GM18873 (cell line): Measurements from ENCODE around the gene BPI.
"Not testable (repeated sequence)": the region's sequence is repeated elsewhere in the genome, so short reads cannot be mapped to it uniquely, and the experiment has no call there.

ENCODE experiments used
- ATAC-seq: cut with Tn5 transposase; IDR thresholded peaks from one replicate; pipeline ENCODE4 v1.9.1; 2021; ENCODE audit warnings: mild to moderate bottlenecking, moderate library complexity, moderate number of reproducible peaks; ENCODE audit not compliant: unreplicated experiment, low FRiP score

BPI gene

DNA sequence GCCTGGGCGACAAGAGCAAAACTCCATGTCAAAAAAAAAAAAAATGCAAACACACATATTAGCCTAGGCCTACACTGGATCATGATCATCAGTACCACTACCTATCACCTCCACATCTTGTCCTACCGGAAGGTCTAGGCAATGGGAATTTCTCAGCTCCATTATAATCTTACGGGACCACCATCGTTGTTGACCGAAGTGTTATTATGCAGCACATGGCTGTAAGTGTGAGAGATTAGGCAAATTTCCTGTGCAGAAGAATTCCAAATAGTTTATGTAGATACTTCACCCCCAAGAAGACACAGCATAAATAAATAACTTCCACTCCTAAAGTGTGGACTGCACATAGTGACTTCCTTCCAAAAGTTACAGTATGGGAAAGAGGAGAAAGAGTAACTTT, 26.7 kb upstream of the BPI start:
- ATAC-seq = no peak

DNA sequence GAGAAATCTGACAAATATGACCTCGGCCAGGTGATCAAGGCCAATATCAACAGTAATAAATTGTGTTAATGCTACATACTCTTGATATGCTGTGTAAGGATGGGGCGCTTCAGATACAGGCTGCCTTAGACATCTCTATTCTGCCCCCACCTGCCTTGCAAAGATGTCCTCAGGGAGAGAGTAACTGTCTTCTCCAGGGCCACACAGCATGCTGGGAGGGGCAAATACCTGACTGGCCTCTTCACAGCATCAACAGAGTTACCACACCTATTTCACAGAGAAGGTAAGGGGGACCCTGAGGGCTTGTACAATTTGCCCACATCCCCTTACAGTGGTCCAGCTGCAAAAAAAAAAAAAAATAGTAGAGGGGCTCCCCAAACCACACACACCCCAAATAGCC, 26.3 kb upstream of the BPI start:
- no peak for ATAC-seq

- no peak for ATAC-seq
These were observed 25.8 kb upstream of the BPI start for GRCh38 chr20:38278131-38278530.

- ATAC-seq = no peak
These were observed 25.2 kb upstream of the BPI start for GRCh38 chr20:38278763-38279162.

DNA sequence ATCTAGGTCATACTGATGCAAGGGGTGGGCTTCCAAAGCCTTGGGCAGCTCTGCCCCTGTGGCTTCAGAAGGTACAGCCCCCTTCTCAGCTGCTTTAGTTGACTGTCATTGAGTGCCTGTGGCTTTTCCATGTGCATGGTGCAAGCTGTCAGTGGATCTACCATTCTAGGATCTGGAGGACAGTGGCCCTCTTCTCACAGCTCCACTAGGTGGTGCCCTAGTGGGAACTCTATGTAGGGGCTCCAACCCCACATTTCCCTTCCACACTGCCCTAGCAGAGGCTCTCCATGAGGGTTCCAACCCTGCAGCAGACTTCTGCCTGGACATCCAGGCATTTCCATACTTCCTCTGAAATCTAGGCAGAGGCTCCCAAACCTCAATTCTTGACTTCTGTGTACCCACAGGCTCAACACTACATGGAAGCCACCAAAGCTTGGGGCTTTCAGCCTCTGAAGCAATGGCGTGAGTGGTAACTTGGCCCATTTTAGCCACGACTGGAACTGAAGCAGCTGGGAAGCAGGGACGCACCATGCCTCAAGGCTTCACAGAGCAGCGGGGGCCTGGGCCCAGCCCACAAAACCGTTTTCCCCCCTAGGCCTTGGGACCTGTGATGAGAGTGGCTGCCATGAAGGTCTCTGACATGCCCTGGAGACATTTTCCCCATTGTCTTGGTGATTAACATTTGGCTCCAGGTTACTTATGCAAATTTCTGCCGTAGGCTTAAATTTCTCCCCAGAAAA, 22.6 kb upstream of the BPI start:
- ATAC-seq = not testable (repeated sequence)

DNA sequence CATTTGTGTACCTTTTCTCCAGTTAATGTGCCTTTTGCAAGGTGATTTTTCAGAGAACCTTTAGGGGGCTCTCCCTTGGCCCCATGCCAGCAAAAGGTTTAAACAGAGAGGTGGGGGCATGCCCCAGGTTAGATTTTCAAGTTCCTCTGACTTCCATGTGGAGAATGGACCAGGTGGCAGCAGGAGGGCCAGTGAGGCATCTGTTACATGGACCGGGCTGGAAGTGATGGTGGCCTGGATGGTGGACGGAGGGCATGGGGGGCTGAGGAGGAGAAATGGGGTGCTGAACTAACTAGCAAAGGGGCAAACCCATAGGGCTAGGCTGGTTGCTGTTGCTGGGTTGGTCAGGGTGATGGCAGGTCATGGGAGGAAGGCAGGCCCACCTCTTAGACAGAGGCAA, 20.7 kb upstream of the BPI start:
- no peak for ATAC-seq

GRCh38 chr20:38284066-38284650, 19.8 kb upstream of the BPI start:
- ATAC-seq = not testable (repeated sequence)

GRCh38 chr20:38284893-38285444, 19.0 kb upstream of the BPI start:
- no peak for ATAC-seq

DNA sequence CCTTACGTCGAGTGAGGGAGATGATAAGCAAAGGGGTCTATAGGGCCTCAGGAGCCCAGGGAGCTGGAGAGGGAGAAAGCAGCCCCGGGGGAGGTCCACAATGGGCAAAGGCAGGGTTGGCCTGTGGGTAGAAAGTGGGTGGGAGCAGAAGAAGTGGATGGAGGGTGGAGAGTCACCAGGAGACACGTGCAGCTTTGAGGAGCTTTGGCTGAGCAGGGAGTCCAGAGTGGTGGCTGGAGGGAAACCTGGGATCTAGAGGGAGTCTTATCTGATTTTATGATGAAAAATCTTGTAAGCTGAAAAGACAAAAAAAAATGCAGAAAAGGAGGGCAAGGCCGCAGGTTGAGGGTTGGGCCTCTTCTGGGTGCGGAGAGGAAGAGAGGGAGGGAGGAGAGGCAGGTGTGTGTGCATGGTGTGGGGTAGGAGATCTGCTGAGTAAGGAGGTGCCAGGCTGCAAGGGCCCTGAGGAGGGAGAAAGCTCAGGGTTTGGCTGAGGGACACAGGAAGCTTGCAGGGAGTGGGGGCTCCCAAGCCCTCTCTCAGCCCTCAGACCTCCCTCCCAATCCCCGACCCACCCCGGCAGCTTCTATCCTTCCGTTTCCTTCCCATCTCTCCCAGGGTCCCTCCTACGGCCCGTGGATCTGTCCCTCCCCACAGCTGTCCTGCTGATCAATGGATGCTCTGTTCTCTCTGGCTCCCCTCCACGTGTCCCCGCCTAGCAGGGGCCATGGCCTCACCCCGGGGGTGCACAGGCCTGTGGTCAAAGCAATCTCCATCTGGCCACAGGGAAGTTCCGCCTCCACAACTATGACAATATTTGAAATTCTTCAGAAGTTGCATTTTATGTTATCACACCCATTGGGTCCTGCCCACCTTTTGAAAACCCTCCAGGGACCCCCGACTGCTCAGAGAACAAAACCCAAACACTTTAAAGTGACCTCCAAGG, 17.1 kb upstream of the BPI start:
- ATAC-seq = no peak

GRCh38 chr20:38290829-38291814, 12.8 kb upstream of the BPI start:
- no peak for ATAC-seq

- no peak for ATAC-seq
These were observed 12.0 kb upstream of the BPI start for GRCh38 chr20:38291966-38292365.

GRCh38 chr20:38293491-38294065, 10.4 kb upstream of the BPI start:
- ATAC-seq = no peak

GRCh38 chr20:38294076-38294591, 9.8 kb upstream of the BPI start:
- no peak for ATAC-seq

- no peak for ATAC-seq
These were observed 8.1 kb upstream of the BPI start for GRCh38 chr20:38295811-38296210.

DNA sequence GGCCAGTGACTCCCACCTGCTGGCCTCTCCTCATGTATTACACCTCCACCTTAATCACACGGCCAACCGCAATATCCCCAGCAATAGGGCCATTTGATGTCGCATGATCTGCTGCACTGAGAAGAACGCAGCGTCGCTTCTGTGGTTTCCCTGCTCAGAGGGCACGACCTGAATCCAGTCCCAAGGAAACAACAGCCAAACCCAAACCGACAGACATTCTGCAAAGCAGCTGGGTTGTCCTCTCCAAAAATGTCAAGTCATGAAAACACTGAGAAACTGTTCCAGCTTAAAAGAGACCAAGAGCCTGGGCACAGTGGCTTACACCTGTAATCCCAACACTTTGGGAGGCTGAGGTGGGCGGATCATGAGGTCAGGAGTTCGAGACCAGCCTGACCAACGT, 7.5 kb upstream of the BPI start:
- no peak for ATAC-seq

GRCh38 chr20:38297916-38298674, 5.9 kb upstream of the BPI start:
- ATAC-seq = no peak

DNA sequence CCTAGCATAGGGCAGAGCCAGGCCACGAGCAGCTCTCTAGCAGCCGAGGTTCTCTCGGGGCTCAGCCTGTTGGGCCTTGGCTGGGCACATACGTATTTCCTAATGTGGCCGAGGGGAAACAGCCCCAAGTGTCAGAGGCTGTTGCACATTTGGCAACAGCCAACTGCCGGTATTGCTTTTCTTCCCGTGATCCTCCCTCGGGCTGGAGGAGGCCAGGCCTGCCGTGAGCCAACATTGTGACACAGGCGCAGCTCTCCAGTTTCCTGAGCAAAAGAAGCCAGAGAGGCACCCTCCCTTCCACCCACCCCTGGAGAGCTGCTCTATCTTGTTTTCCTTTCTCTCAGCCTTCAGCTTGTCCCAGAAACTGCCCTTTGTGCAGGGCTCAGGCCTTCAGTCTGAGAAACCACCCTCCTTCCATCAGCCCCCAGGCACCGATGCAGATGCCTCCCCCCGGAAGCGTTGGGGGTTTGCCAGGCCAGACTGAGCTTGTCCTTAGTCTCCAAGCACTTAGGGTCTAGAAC, 5.1 kb upstream of the BPI start:
- no peak for ATAC-seq

DNA sequence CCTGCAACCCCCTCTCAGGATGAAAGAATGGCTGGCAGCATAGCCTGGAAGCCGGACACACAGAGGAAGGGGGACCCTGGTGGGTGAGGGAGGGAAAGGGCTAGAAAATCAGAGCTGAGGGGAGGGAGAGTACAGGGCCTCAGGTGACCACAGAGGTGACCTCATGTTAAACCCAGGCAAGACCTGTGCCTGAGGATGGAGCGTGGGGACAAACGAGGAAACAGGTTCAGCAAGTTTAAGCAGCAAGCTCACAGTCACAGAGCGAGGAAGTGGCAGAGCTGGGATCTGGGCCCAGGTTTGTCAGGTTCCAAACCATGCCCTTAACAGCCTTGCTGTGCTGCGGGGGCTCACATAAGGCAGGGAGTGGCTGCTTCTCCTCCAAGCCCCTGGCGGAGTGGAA, 4.0 kb upstream of the BPI start:
- ATAC-seq = no peak
